Fibroblast of lung (primary cell): ENCODE results near the gene BAG3. TPM values are rescaled to one million over a fixed set of nuclear protein-coding genes. Genes with fewer than 3 reads are reported as not detected.

Experiments
- DNase-seq, 2 donors: peaks; one replicate each; pipeline versions ENCODE4 v3.0.0 to v3.0.0-alpha.2; 2010; ENCODE audit warnings: low read depth in 2 of 2
- H2AFZ ChIP-seq: 2 replicates; pipeline ENCODE4 v1.5.1; 2012; ENCODE audit warnings: low read length, control low read depth, inconsistent platforms
- H3K27ac ChIP-seq: 2 replicates; pipeline ENCODE4 v1.5.1; 2011; ENCODE audit warnings: low read length, control low read depth; ENCODE audit not compliant: insufficient read depth
- H3K27me3 ChIP-seq: 2 replicates; pipeline ENCODE4 v1.5.1; 2011; ENCODE audit warnings: mild to moderate bottlenecking, low read length; ENCODE audit not compliant: control insufficient read depth, insufficient read depth
- H3K36me3 ChIP-seq: 2 replicates; pipeline ENCODE4 v1.5.1; 2011; ENCODE audit warnings: low read length; ENCODE audit not compliant: control insufficient read depth, insufficient read depth
- H3K4me1 ChIP-seq: 2 replicates; pipeline ENCODE4 v1.5.1; 2011; ENCODE audit warnings: low read length; ENCODE audit not compliant: control insufficient read depth, insufficient read depth; ENCODE audit errors: extremely low read depth
- H3K4me2 ChIP-seq: 2 replicates; pipeline ENCODE4 v1.5.1; 2011; ENCODE audit warnings: low read length, control low read depth; ENCODE audit not compliant: insufficient read depth; ENCODE audit errors: extremely low read depth
- H3K4me3 ChIP-seq, 4 experiments: fragments of 200-600 bp in 1 of 4; sonication (generic) in 1 of 4; replicated peaks in 1 of 4; 2 replicates each; pipeline ENCODE4 v1.5.1; 2011 to 2016; ENCODE audit warnings: low read length in 4 of 4, low read depth in 3 of 4, mild to moderate bottlenecking in 3 of 4, control low read depth in 2 of 4, inconsistent platforms in 1 of 4, mixed read lengths in 1 of 4; ENCODE audit not compliant: insufficient read depth in 1 of 4; ENCODE audit errors: control extremely low read depth in 1 of 4
- H3K79me2 ChIP-seq: 2 replicates; pipeline ENCODE4 v1.5.1; 2012; ENCODE audit warnings: mild to moderate bottlenecking, low read length, inconsistent platforms; ENCODE audit not compliant: control insufficient read depth, insufficient read depth
- H3K9ac ChIP-seq: 2 replicates; pipeline ENCODE4 v1.5.1; 2011; ENCODE audit warnings: mild to moderate bottlenecking, low read length, control low read depth; ENCODE audit not compliant: insufficient read depth
- H3K9me3 ChIP-seq: 2 replicates; pipeline ENCODE4 v1.5.1; 2012; ENCODE audit warnings: low read depth, low read length; ENCODE audit not compliant: control insufficient read depth, insufficient read depth
- H4K20me1 ChIP-seq: 2 replicates; pipeline ENCODE4 v1.5.1; 2011; ENCODE audit warnings: low read length; ENCODE audit not compliant: control insufficient read depth, insufficient read depth; ENCODE audit errors: extremely low read depth
- EZH2 ChIP-seq: IDR thresholded peaks from 2 replicates; pipeline ENCODE4 v1.5.1; 2012; ENCODE audit warnings: low read length, control low read depth, mild to moderate bottlenecking; ENCODE audit errors: missing control alignments
- polyA plus RNA-seq, 2 donors: library from polyadenylated mRNA; depleted of rRNA in 1 of 2; stranded (reverse) in 1 of 2; unstranded in 1 of 2; fragments of >200 nt; gene quantifications; 2 replicates each; pipeline ENCODE4 v1.2.1, GENCODE V29; 2011 to 2012; ENCODE audit warnings: missing spikeins in 1 of 2
- total RNA-seq: library from RNA; depleted of rRNA; stranded (reverse); fragments of >200 nt; gene quantifications from 2 replicates; pipeline ENCODE4 v1.2.1, GENCODE V29; 2014
- TF ChIP-seq, protein P1 (sequence below), 2 donors: IDR thresholded peaks in 1 of 2; conservative IDR thresholded peaks in 1 of 2; 1 replicate in 1 of 2; 2 replicates in 1 of 2; pipeline ENCODE4 v1.5.1; 2011 to 2012; ENCODE audit warnings: low read length in 2 of 2, control low read depth in 1 of 2, inconsistent platforms in 1 of 2, low read depth in 1 of 2, mild to moderate bottlenecking in 1 of 2

The BAG3 gene
- total and polyA plus RNA-seq, 2 donors (not counting 1 experiment from before 2014, with no cell fraction given) = 8.4 to 20.0 TPM

DNA sequence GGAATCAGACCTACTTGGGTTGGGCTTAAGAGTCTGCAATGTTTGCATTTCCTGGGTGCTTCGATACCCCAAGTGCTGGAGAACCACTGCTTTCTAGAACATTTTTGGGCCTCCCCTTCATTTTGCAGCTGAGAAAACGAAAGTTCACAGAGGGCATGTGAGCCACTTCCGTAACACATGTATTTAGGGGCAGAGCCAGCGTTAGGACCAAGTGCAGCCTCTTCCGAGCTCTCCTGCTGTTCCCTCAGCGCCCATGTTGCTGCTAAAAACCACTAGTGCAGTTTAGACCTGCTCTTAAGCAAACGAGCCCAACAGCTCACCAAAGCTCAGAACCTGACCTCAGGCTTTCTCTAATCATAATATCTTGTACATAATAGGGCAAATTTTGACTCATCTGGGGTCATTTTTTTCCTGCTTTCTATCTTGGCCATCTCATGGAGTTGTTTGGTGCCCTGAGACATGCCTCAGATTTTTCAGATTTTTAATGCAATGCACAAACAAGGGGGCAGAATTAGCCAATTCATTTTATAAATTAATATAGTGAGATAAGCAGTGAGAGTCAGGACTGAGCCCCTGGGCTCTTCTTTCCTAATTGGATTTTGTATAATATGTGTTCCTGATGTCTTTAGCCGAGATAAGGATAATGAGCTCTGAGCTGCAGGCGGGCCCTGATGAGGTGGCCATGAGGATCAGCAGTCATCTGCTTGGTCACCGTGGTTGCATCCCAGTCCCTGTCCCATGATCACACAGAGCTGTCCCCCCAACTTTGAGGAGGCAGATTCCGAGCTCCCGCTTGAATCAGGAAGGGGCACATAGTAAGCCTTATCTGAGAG, 12.9 kb downstream of the BAG3 start:
- Histone ChIP-seq H3K4me3 (peak overlapping the region in 2 of 4 experiments; percentile 18 to 29), H4K20me1 (no peaks in the 10 kb centered on the region), H3K27ac (peak overlapping the region; percentile 86), H3K79me2 (peaks cover 92% of the 10 kb centered on the region), H3K4me2 (peak overlapping the region; percentile 75), H3K4me1 (peaks cover 57% of the 10 kb centered on the region), H2AFZ (no peak overlapping the region), H3K9me3 (no peaks in the 10 kb centered on the region), H3K27me3 (no peaks in the 10 kb centered on the region), H3K36me3 (peaks cover 8% of the 10 kb centered on the region), H3K9ac (peak overlapping the region; percentile 40)
- TF ChIP-seq, protein P1, sequence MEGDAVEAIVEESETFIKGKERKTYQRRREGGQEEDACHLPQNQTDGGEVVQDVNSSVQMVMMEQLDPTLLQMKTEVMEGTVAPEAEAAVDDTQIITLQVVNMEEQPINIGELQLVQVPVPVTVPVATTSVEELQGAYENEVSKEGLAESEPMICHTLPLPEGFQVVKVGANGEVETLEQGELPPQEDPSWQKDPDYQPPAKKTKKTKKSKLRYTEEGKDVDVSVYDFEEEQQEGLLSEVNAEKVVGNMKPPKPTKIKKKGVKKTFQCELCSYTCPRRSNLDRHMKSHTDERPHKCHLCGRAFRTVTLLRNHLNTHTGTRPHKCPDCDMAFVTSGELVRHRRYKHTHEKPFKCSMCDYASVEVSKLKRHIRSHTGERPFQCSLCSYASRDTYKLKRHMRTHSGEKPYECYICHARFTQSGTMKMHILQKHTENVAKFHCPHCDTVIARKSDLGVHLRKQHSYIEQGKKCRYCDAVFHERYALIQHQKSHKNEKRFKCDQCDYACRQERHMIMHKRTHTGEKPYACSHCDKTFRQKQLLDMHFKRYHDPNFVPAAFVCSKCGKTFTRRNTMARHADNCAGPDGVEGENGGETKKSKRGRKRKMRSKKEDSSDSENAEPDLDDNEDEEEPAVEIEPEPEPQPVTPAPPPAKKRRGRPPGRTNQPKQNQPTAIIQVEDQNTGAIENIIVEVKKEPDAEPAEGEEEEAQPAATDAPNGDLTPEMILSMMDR (conservative IDR thresholded peaks at IDR 0.05 in 1 of 2, IDR thresholded peaks at IDR 0.05 in 1 of 2; ENCODE audit: low read depth in 1 of 2, low read length in 2 of 2) = no peak
- no peak for TF ChIP-seq EZH2
- DNase-seq = no peak

- Histone ChIP-seq H3K79me2 (peaks cover 89% of the 10 kb centered on the region), H4K20me1 (no peaks in the 10 kb centered on the region), H3K9ac (peak overlapping the region; percentile 26), H3K9me3 (no peaks in the 10 kb centered on the region), H3K36me3 (peaks cover 16% of the 10 kb centered on the region), H3K4me2 (peak overlapping the region; percentile 64), H3K27ac (peak overlapping the region; percentile 93), H3K27me3 (no peaks in the 10 kb centered on the region), H3K4me3 (no peak overlapping the region), H2AFZ (no peak overlapping the region), H3K4me1 (peaks cover 60% of the 10 kb centered on the region)
- peak in 1 of 2 donors; percentile 68 for DNase-seq
- TF ChIP-seq EZH2 = no peak
- TF ChIP-seq, protein P1 (conservative IDR thresholded peaks at IDR 0.05 in 1 of 2, IDR thresholded peaks at IDR 0.05 in 1 of 2; ENCODE audit: low read depth in 1 of 2, low read length in 2 of 2) = no peak
Observed at GRCh38 chr10:119665901-119666708, 14.9 kb downstream of the BAG3 start.

GRCh38 chr10:119666709-119667004, 15.5 kb downstream of the BAG3 start:
- TF ChIP-seq, protein P1 (conservative IDR thresholded peaks at IDR 0.05 in 1 of 2, IDR thresholded peaks at IDR 0.05 in 1 of 2; ENCODE audit: low read depth in 1 of 2, low read length in 2 of 2) = no peak
- no peak for TF ChIP-seq EZH2
- no peaks in the 10 kb centered on the region for H4K20me1 ChIP-seq
- peak overlapping the region; percentile 26 for H3K9ac ChIP-seq
- DNase-seq = no peak
- no peaks in the 10 kb centered on the region for H3K27me3 ChIP-seq
- H3K4me1 ChIP-seq = peaks cover 58% of the 10 kb centered on the region
- H3K36me3 ChIP-seq = peaks cover 18% of the 10 kb centered on the region
- peaks cover 86% of the 10 kb centered on the region for H3K79me2 ChIP-seq
- H3K27ac ChIP-seq = peak overlapping the region; percentile 93
- no peaks in the 10 kb centered on the region for H3K9me3 ChIP-seq
- no peak overlapping the region for H2AFZ ChIP-seq
- H3K4me3 ChIP-seq = no peak overlapping the region
- no peak overlapping the region for H3K4me2 ChIP-seq
